Prostate gland (tissue), 2 donors: Measurements from ENCODE around the gene UBR4. TPM values are rescaled to one million over a fixed set of nuclear protein-coding genes. Genes with fewer than 3 reads are reported as not detected.

ENCODE experiments used
- DNase-seq: peaks from one replicate; pipeline ENCODE4 v3.0.0-alpha.2; 2019; ENCODE audit warnings: low spot score
- H3K27ac ChIP-seq, 2 donors: fragments of 200-600 bp; sonication (generic); 2 replicates each; pipeline ENCODE4 v1.5.1; 2017 to 2019
- H3K27me3 ChIP-seq: fragments of 200-600 bp; sonication (generic); replicated peaks from 2 replicates; pipeline ENCODE4 v1.5.1; 2019; ENCODE audit not compliant: insufficient read depth
- H3K36me3 ChIP-seq, 2 donors: fragments of 200-600 bp; sonication (generic); 1 replicate in 1 of 2; 2 replicates in 1 of 2; pipeline versions ENCODE4 v1.5.1 to v1.8.1; 2017 to 2019
- H3K4me1 ChIP-seq: fragments of 200-600 bp; sonication (generic); replicated peaks from 2 replicates; pipeline ENCODE4 v1.5.1; 2019
- H3K4me3 ChIP-seq, 2 donors: fragments of 200-600 bp; sonication (generic); 2 replicates each; pipeline ENCODE4 v1.5.1; 2017 to 2019
- H3K9me3 ChIP-seq: fragments of 200-600 bp; sonication (generic); 2 replicates; pipeline ENCODE4 v1.5.1; 2017
- POLR2A ChIP-seq: fragments of 450-650 bp; IDR thresholded peaks from one replicate; pipeline ENCODE4 v1.6.1; 2016; ENCODE audit warnings: antibody characterized with exemption, mild to moderate bottlenecking
- POLR2AphosphoS5 ChIP-seq: sonication (generic); formaldehyde crosslinking; IDR thresholded peaks from one replicate; pipeline ENCODE4 v1.6.1; 2017; ENCODE audit warnings: antibody characterized with exemption
- WGBS: methylation state at CpG from one replicate; pipeline ENCODE4 v1.1.5; 2018; 5-methylcytosine and 5-hydroxymethylcytosine counted together
- intact Hi-C: fragments of 100-400 bp; cut with DNase I; formaldehyde crosslinking; loops from one replicate; pipeline ENCODE4 v1.14.2; 2022
- total RNA-seq, 2 donors: library from RNA; depleted of rRNA; stranded (reverse); fragments of >200 nt; gene quantifications; one replicate each; pipeline ENCODE4 v1.1.0, GENCODE V29; 2016
- TF ChIP-seq, protein P1 (sequence below), 4 experiments: fragments of 200-600 bp in 2 of 4; fragments of 450-650 bp in 2 of 4; sonication (generic) in 2 of 4; IDR thresholded peaks; 1 replicate in 3 of 4; 2 replicates in 1 of 4; pipeline ENCODE4 v1.5.1; 2016 to 2019; ENCODE audit warnings: antibody characterized with exemption in 4 of 4, mild to moderate bottlenecking in 2 of 4, moderate library complexity in 2 of 4

The UBR4 gene
- total RNA-seq, 2 donors from 2014 or later = 93.5 to 311 TPM

DNA sequence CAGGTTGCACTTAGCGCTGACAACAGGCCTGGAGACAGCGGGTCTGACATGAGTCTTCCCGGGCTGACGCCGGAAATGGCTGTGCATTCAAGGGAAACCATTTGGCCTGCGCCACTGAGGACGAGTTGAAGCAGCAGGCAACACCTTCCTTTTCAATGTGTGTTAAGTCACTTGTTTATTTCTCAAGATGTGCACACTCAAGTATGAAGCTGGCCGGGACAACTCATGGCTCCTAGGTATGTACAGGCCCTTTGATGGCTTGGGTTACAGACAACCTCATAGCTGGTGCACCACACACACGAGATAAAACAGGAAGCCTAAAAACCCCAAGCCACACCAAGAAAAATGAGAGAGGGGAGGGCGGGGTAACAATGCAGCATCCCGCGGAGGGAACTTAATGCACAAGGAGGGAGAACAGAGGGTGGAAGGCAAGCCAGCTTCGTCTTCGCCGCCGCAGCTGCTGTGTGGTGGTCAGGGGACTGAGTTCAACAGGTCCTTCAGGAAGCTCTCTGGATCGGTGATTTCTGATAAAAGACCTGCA, 135.6 kb downstream of the UBR4 start:
- DNase-seq = no peak
- intact Hi-C loops = loop anchor here (5.0 kb wide), 1 partner anchor 62 kb away; no protein-coding TSS in a partner anchor
- peaks cover 59% of the 10 kb centered on the region for H3K4me1 ChIP-seq
- H3K9me3 ChIP-seq = no peaks in the 10 kb centered on the region
- H3K36me3 ChIP-seq = peaks cover 0 to 10% of the 10 kb centered on the region in 2 donors
- 66% methylated on average over 17 of the region's 17 CpGs for WGBS
- H3K27me3 ChIP-seq = no peaks in the 10 kb centered on the region
- TF ChIP-seq, protein P1, sequence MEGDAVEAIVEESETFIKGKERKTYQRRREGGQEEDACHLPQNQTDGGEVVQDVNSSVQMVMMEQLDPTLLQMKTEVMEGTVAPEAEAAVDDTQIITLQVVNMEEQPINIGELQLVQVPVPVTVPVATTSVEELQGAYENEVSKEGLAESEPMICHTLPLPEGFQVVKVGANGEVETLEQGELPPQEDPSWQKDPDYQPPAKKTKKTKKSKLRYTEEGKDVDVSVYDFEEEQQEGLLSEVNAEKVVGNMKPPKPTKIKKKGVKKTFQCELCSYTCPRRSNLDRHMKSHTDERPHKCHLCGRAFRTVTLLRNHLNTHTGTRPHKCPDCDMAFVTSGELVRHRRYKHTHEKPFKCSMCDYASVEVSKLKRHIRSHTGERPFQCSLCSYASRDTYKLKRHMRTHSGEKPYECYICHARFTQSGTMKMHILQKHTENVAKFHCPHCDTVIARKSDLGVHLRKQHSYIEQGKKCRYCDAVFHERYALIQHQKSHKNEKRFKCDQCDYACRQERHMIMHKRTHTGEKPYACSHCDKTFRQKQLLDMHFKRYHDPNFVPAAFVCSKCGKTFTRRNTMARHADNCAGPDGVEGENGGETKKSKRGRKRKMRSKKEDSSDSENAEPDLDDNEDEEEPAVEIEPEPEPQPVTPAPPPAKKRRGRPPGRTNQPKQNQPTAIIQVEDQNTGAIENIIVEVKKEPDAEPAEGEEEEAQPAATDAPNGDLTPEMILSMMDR (IDR thresholded peaks at IDR 0.05) = no peak
- TF ChIP-seq POLR2AphosphoS5 (no peak), POLR2A (no peak)
- peak overlapping the region; percentile 72 to 81 for H3K27ac ChIP-seq
- H3K4me3 ChIP-seq = no peak overlapping the region

DNA sequence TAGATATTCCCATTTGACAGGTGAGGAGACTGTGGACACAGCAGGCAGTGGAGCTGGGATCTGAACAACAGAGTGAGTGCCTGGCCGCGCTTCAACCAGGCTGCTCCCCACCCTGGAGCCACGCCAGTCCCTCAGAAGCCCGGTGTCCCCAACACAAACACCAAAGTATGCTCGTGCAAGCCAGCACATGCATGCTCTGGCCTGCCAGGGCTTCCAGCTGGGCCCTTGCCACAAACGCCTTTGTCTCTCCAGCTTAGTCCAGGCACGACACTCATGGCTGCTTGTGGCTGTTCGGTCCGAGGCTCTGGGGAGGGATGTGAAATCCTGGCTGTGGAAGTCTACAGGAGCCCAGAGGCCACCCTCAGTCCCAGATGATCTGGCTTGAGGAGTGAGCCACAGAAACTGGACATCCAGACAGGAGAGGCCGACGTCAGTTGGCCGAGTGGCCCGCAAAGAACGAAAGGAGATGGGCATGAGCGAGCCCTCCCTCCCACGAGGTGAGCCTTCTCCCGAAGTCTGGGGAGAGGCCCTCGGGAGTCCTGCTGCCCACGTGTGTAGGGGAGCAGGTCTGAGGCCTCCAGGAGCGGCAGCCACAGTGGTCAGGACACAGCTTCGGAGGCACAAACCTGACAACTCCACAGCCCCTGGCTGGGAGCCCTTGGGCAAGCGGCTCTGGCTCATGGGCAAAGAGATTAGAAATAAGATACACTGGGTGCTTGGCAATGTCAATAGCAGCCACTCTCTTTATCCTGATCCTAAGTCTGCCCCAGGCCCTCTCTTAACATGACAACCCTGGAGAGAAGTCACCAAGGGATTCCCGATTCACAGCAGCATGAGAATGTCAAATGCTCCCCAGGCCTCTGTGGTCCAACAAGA, 136.5 kb downstream of the UBR4 start:
- peak; percentile 86 for TF ChIP-seq POLR2AphosphoS5
- TF ChIP-seq, protein P1 (IDR thresholded peaks at IDR 0.05) = no peak
- peaks cover 0 to 10% of the 10 kb centered on the region in 2 donors for H3K36me3 ChIP-seq
- no peaks in the 10 kb centered on the region for H3K27me3 ChIP-seq
- DNase-seq = peak; percentile 89
- peak overlapping the region; percentile 72 to 81 for H3K27ac ChIP-seq
- H3K4me3 ChIP-seq = no peak overlapping the region
- no peaks in the 10 kb centered on the region for H3K9me3 ChIP-seq
- WGBS = 44% methylated on average over 23 of the region's 23 CpGs
- peaks cover 54% of the 10 kb centered on the region for H3K4me1 ChIP-seq
- intact Hi-C loops = loop anchor here (5.0 kb wide), 1 partner anchor 61 kb away; no protein-coding TSS in a partner anchor

DNA sequence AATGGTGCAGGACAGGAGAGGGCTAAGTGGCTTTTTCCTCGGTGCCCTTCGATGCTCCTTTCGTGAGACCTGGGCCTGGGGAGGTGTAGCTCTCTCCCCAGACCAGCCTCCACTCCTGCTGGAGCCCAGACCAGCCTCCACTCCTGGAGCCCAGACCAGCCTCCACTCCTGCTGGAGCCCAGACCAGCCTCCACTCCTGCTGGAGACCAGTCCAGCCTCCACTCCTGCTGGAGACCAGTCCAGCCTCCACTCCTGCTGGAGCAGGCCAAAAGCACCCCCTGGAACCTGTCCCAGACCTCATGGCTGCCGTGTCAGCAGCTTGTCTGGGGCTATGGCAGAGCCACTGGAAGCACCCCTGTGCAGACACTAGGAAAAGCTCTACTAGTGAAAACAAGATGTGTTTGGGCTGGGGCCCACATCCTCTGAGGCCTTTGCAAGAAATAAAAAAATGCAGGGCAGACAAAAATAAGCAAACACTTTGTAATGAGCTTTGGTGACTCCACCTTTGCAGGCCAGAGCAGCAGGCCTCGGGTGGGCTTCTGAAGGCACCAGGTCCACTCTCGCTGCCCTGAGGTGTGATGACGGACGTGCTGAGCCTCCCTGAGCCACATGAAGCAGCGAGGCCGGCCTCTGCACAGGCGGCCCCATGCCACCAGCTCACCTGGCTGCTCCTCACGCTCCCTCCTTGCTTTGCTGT, 137.6 kb downstream of the UBR4 start:
- no peaks in the 10 kb centered on the region for H3K27me3 ChIP-seq
- no peak for DNase-seq
- H3K4me3 ChIP-seq = no peak overlapping the region
- peaks cover 59% of the 10 kb centered on the region for H3K4me1 ChIP-seq
- H3K27ac ChIP-seq = peak overlapping the region; percentile 72 to 81
- H3K36me3 ChIP-seq = peaks cover 0 to 10% of the 10 kb centered on the region in 2 donors
- TF ChIP-seq POLR2A (no peak), POLR2AphosphoS5 (no peak)
- TF ChIP-seq, protein P1 (IDR thresholded peaks at IDR 0.05) = no peak
- no peaks in the 10 kb centered on the region for H3K9me3 ChIP-seq
- intact Hi-C loops = loop anchor here (5.0 kb wide), 1 partner anchor 60 kb away; no protein-coding TSS in a partner anchor
- 80% methylated on average over 12 of the region's 12 CpGs for WGBS

DNA sequence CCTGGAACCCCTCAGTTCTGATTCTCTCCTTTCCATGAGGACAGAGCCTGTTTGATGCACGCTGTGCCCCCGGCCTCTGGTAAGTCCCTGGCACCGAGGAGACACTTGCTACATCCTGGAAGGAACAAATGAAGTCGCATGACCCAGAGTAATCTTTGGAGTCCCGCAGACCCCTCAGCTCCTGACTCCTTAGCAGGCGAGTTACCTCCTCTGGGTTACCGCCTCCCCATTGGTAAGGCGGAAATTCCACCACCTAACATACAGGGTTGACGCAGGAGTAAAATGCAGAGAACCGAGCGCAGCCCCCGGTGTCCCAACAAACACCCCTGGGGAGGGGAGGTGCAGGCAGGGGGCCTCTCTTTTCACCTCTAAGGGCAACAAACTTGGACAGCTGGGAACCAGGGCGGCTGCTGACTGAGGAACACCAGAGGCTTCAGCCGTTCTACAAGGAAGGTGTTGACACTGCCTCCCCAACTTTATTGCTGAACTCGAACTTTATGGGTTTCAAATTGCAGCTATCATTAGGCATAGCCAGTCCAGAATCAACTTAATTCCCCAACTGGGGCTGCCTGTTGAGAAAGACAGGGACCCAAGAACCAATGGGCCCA, 138.3 kb downstream of the UBR4 start:
- 51% methylated on average over 15 of the region's 15 CpGs for WGBS
- H3K9me3 ChIP-seq = no peaks in the 10 kb centered on the region
- H3K36me3 ChIP-seq = peaks cover 0 to 7% of the 10 kb centered on the region in 2 donors
- intact Hi-C loops = loop anchor here (5.0 kb wide), 1 partner anchor 59 kb away; no protein-coding TSS in a partner anchor
- DNase-seq = peak; percentile 75
- TF ChIP-seq POLR2A (no peak), POLR2AphosphoS5 (peak; percentile 87)
- TF ChIP-seq, protein P1 (IDR thresholded peaks at IDR 0.05) = no peak
- H3K4me3 ChIP-seq = no peak overlapping the region
- H3K4me1 ChIP-seq = peaks cover 66% of the 10 kb centered on the region
- no peaks in the 10 kb centered on the region for H3K27me3 ChIP-seq
- H3K27ac ChIP-seq = peak overlapping the region; percentile 47 to 81
